Measurements from ENCODE around the gene FBXL19. TPM values are rescaled to one million over a fixed set of nuclear protein-coding genes. Genes with fewer than 3 reads are reported as not detected.

The FBXL19 gene
- total RNA-seq, 2 donors from 2014 or later = 24.9 to 25.7 TPM

DNA sequence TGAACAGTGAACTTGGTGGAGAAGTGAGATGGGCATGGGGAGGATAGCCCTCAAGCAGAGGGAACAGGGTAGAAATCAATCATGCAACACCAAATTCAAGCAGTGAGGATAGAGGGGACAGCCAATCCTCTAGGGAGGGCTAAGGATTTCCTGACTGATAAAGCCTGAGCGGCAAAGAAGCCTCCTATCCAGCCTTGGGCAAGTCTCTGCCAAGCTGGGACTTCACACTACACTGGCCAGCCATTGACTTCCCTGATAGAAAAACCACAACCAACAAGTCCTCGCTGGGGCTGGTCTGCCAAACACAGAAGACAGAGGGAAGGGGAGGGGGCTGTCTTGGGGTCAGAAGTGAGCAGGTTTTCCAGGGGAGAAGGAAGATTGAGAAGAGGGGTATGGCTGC lies 2.5 kb upstream of the FBXL19 start:
- no peak for DNase-seq
- Mint-ChIP-seq H3K4me1 (ENCODE audit: low read depth) (peaks cover 22% of the 10 kb centered on the region), H3K36me3 (ENCODE audit: insufficient read depth in 2 of 2) (no peaks in the 10 kb centered on the region), H3K4me3 (peak overlapping the region; percentile 32 to 99), H3K27me3 (ENCODE audit: low read depth) (no peaks in the 10 kb centered on the region), H3K9me3 (no peaks in the 10 kb centered on the region), H3K27ac (no peak overlapping the region)
- no peak for ATAC-seq (replicated peaks in 1 of 2)

GRCh38 chr16:30921459-30921747 lies 2.0 kb upstream of the FBXL19 start:
- no peaks in the 10 kb centered on the region for H3K27me3 Mint-ChIP-seq (ENCODE audit: low read depth)
- H3K4me3 Mint-ChIP-seq = peak overlapping the region; percentile 96 to 99
- no peaks in the 10 kb centered on the region for H3K36me3 Mint-ChIP-seq (ENCODE audit: insufficient read depth in 2 of 2)
- DNase-seq (no peak), ATAC-seq (replicated peaks in 1 of 2) (no peak)
- peaks cover 22% of the 10 kb centered on the region for H3K4me1 Mint-ChIP-seq (ENCODE audit: low read depth)
- H3K27ac Mint-ChIP-seq = peak overlapping the region; percentile 92
- H3K9me3 Mint-ChIP-seq = no peaks in the 10 kb centered on the region

DNA sequence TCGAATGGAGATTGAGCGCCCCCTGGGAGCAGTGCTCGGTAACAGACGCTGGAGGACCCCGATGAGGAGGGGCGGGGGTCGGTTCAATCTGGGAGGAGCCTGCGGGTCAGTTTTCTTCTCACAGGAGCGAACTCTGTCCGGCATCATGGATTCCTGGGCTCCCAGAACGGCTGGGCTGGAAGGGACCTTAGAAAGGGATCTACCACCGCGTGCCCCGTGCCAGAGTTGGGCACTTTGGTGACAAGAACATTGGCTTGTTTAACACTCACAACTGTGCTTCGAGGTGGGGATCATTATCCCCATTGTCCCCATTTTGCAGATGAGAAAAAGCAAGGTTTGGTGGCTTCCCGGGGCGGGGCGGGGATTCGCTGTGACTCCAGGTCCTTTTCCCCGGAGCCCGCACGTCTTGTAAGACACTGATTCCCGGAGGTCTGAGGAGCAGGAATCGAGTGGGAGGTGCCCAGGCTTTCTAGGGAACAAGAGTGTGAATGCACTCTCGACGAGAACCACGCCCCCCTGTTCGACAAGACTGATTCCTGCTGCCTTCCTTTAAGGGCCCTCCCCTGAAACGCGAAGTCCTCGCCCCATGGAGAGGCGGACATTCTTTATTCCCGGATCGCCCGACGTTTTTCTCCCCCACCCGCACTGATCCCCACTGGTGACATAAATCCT lies 1.5 kb upstream of the FBXL19 start:
- ATAC-seq (replicated peaks in 1 of 2) = peak; percentile 1 to 10

DNA sequence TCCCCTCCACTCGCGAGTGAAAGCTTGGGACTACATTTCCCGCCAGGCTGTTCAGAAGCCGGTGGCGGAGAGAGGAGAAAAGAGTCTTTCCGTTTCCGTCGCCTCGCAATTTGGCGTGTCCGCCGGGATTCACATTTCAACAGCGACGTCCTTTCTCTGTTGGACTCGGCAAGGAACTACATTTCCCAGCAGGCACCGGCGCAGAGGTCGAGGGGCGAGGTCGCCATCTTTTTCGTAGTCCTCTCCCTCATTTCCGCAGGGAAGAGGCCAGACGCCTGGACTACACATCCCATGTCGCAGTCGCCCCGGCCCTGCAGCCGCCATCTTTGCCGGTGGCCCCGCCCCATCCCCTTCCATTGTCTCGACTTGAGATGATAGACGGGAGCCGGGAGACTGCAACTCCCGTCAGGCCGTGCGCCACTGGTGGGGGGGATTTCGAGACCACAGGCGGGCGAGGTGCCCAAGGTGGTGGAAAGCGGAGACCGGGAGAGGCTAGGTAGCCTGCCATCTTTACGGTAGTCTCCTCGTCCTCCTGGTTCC lies 882 bp upstream of the FBXL19 start:
- Mint-ChIP-seq H3K9me3 (no peaks in the 10 kb centered on the region), H3K36me3 (ENCODE audit: insufficient read depth in 2 of 2) (no peaks in the 10 kb centered on the region), H3K27me3 (ENCODE audit: low read depth) (no peaks in the 10 kb centered on the region), H3K4me1 (ENCODE audit: low read depth) (peaks cover 22% of the 10 kb centered on the region), H3K4me3 (peak overlapping the region; percentile 96 to 99), H3K27ac (peak overlapping the region; percentile 98)
- DNase-seq (peak; percentile 99 to 100), ATAC-seq (replicated peaks in 1 of 2) (peak; percentile 80 to 82)

More for the DNA sequence above, 1.5 kb upstream of the FBXL19 start:
- H3K27ac Mint-ChIP-seq = peak overlapping the region; percentile 98
- peak; percentile 90 to 92 for DNase-seq
- H3K4me3 Mint-ChIP-seq = peak overlapping the region; percentile 96 to 99
- no peaks in the 10 kb centered on the region for H3K36me3 Mint-ChIP-seq (ENCODE audit: insufficient read depth in 2 of 2)
- no peaks in the 10 kb centered on the region for H3K27me3 Mint-ChIP-seq (ENCODE audit: low read depth)
- peaks cover 22% of the 10 kb centered on the region for H3K4me1 Mint-ChIP-seq (ENCODE audit: low read depth)
- no peaks in the 10 kb centered on the region for H3K9me3 Mint-ChIP-seq

- H3K27me3 Mint-ChIP-seq (ENCODE audit: low read depth) = no peaks in the 10 kb centered on the region
- no peaks in the 10 kb centered on the region for H3K36me3 Mint-ChIP-seq (ENCODE audit: insufficient read depth in 2 of 2)
- ATAC-seq (replicated peaks in 1 of 2) (peak; percentile 82 to 83), DNase-seq (peak; percentile 96 to 97)
- H3K4me3 Mint-ChIP-seq = peak overlapping the region; percentile 96 to 99
- no peaks in the 10 kb centered on the region for H3K9me3 Mint-ChIP-seq
- H3K4me1 Mint-ChIP-seq (ENCODE audit: low read depth) = peaks cover 22% of the 10 kb centered on the region
- peak overlapping the region; percentile 98 for H3K27ac Mint-ChIP-seq
Observed at GRCh38 chr16:30922960-30923535, 324 bp upstream of the FBXL19 start.

DNA sequence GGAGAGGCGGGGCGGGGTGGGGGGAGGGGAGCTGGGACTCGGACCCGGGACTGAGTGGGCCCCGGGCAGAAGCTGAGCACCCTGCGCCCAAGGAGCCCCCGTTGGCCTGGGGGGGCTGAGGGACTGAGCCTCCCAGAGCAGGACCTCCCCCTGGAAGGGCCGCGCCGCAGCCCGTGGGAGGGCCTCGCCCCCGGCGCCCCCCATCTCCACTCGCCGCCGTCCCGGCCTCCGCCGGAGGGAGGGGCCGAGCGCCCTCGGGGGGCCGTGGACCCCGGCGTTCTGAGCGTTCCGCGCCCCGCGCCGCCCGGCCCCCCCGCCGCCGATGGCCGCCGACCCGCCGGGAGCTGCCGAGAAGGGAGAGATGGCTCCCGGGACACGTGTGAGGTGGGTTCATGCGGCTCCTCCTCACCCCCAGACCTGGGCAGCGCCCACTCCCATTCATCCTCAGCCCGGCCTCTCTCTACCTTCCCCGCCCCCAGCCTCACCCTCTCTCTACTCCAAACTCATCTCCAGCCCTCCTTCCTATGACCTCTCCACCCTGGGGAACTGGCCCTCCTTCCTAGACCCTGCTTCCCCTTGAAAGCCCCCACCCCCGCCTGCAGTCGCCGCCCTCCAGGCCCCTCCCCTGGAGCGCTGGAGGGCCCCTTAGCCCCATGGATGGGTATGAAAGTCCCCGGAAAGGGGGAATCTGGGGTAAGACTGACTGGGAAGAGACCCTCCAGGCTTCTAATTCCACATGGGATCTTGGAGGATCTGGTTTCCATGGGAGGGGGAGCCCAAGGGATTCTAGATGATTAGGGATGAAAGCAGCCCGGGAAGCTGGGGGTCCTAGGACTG lies 922 bp downstream of the FBXL19 start:
- Mint-ChIP-seq H3K36me3 (ENCODE audit: insufficient read depth in 2 of 2) (no peaks in the 10 kb centered on the region), H3K27ac (peak overlapping the region; percentile 52), H3K4me3 (peak overlapping the region; percentile 79 to 82), H3K4me1 (ENCODE audit: low read depth) (peaks cover 22% of the 10 kb centered on the region), H3K27me3 (ENCODE audit: low read depth) (no peaks in the 10 kb centered on the region), H3K9me3 (no peaks in the 10 kb centered on the region)
- DNase-seq = peak in 1 of 2 donors; percentile 29
- ATAC-seq (replicated peaks in 1 of 2) = no peak

- Mint-ChIP-seq H3K9me3 (no peaks in the 10 kb centered on the region), H3K27ac (peak overlapping the region; percentile 52), H3K36me3 (ENCODE audit: insufficient read depth in 2 of 2) (no peaks in the 10 kb centered on the region), H3K27me3 (ENCODE audit: low read depth) (no peaks in the 10 kb centered on the region), H3K4me3 (peak overlapping the region; percentile 79 to 82), H3K4me1 (ENCODE audit: low read depth) (peaks cover 22% of the 10 kb centered on the region)
- no peak for ATAC-seq (replicated peaks in 1 of 2)
- DNase-seq = no peak
Observed at GRCh38 chr16:30924913-30925631, 1.7 kb downstream of the FBXL19 start.

GRCh38 chr16:30925632-30925987 lies 2.2 kb downstream of the FBXL19 start:
- Mint-ChIP-seq H3K9me3 (no peaks in the 10 kb centered on the region), H3K4me1 (ENCODE audit: low read depth) (peaks cover 22% of the 10 kb centered on the region), H3K36me3 (ENCODE audit: insufficient read depth in 2 of 2) (no peaks in the 10 kb centered on the region), H3K27me3 (ENCODE audit: low read depth) (no peaks in the 10 kb centered on the region), H3K4me3 (no peak overlapping the region), H3K27ac (no peak overlapping the region)
- ATAC-seq (replicated peaks in 1 of 2) (no peak), DNase-seq (no peak)

GRCh38 chr16:30925995-30926811 lies 2.8 kb downstream of the FBXL19 start:
- peaks cover 0 to 2% of the 10 kb centered on the region in 2 donors for H3K36me3 Mint-ChIP-seq (ENCODE audit: insufficient read depth in 2 of 2)
- H3K27ac Mint-ChIP-seq = no peak overlapping the region
- no peaks in the 10 kb centered on the region for H3K9me3 Mint-ChIP-seq
- H3K4me1 Mint-ChIP-seq (ENCODE audit: low read depth) = peaks cover 17% of the 10 kb centered on the region
- ATAC-seq (replicated peaks in 1 of 2) = no peak
- no peaks in the 10 kb centered on the region for H3K27me3 Mint-ChIP-seq (ENCODE audit: low read depth)
- H3K4me3 Mint-ChIP-seq = peak overlapping the region; percentile 6 to 27
- DNase-seq = no peak

GRCh38 chr16:30926937-30927788 lies 3.8 kb downstream of the FBXL19 start:
- no peaks in the 10 kb centered on the region for H3K27me3 Mint-ChIP-seq (ENCODE audit: low read depth)
- peaks cover 9% of the 10 kb centered on the region for H3K4me1 Mint-ChIP-seq (ENCODE audit: low read depth)
- no peak overlapping the region for H3K27ac Mint-ChIP-seq
- DNase-seq = no peak
- H3K36me3 Mint-ChIP-seq (ENCODE audit: insufficient read depth in 2 of 2) = peaks cover 0 to 2% of the 10 kb centered on the region in 2 donors
- no peak overlapping the region for H3K4me3 Mint-ChIP-seq
- no peak for ATAC-seq (replicated peaks in 1 of 2)
- no peaks in the 10 kb centered on the region for H3K9me3 Mint-ChIP-seq

- Mint-ChIP-seq H3K4me1 (ENCODE audit: low read depth) (peaks cover 9% of the 10 kb centered on the region), H3K27me3 (ENCODE audit: low read depth) (no peaks in the 10 kb centered on the region), H3K4me3 (no peak overlapping the region), H3K9me3 (no peaks in the 10 kb centered on the region), H3K27ac (no peak overlapping the region), H3K36me3 (ENCODE audit: insufficient read depth in 2 of 2) (peaks cover 0 to 5% of the 10 kb centered on the region in 2 donors)
- ATAC-seq (replicated peaks in 1 of 2) = no peak
- peak in 1 of 2 donors; percentile 32 for DNase-seq
Observed at GRCh38 chr16:30927789-30928378, 4.5 kb downstream of the FBXL19 start.

Measured in activated T-cell treated with anti-CD3 and anti-CD28 coated beads, Interleukin-2, amount 50 U/mL, for 72 hours (primary cell).